Neuronal stem cell (in vitro differentiated cells): ENCODE data around the gene HES1. TPM values are rescaled to one million over a fixed set of nuclear protein-coding genes. Genes with fewer than 3 reads are reported as not detected.
A peak's percentile ranks its signal among the peaks of the same experiment; 100 is the strongest.

Experiments used
- DNase-seq: peaks from one replicate; pipeline ENCODE4 v3.0.0-alpha.2; 2013; ENCODE audit warnings: low spot score
- H2AFZ ChIP-seq: one replicate; pipeline ENCODE4 v1.6.1; 2013; ENCODE audit warnings: mild to moderate bottlenecking, low read length, inconsistent platforms
- H2AK5ac ChIP-seq: 2 replicates; pipeline ENCODE4 v1.6.1; 2013; ENCODE audit warnings: low read depth, mild to moderate bottlenecking, inconsistent platforms, low read length, moderate library complexity, mixed read lengths
- H2BK120ac ChIP-seq: 2 replicates; pipeline ENCODE4 v1.6.1; 2013; ENCODE audit warnings: low read depth, mild to moderate bottlenecking, inconsistent platforms, low read length, moderate library complexity, mixed read lengths
- H2BK12ac ChIP-seq: one replicate; pipeline ENCODE4 v1.6.1; 2013; ENCODE audit warnings: low read length, inconsistent platforms
- H2BK15ac ChIP-seq: 2 replicates; pipeline ENCODE4 v1.6.1; 2013; ENCODE audit warnings: mild to moderate bottlenecking, low read length, inconsistent platforms, mixed read lengths
- H2BK5ac ChIP-seq: one replicate; pipeline ENCODE4 v1.6.1; 2013; ENCODE audit warnings: inconsistent platforms, mild to moderate bottlenecking, low read length, moderate library complexity
- H3K14ac ChIP-seq: one replicate; pipeline ENCODE4 v1.6.1; 2013; ENCODE audit warnings: low read length, inconsistent platforms
- H3K18ac ChIP-seq: 2 replicates; pipeline ENCODE4 v1.6.1; 2013; ENCODE audit warnings: low read length, inconsistent platforms
- H3K23ac ChIP-seq: 2 replicates; pipeline ENCODE4 v1.6.1; 2013; ENCODE audit warnings: low read depth, mild to moderate bottlenecking, mixed read lengths, low read length, inconsistent platforms; ENCODE audit not compliant: poor library complexity
- H3K27ac ChIP-seq: replicated peaks from 3 replicates; pipeline ENCODE4 v1.5.1; 2013; ENCODE audit warnings: low read length, inconsistent platforms
- H3K27me3 ChIP-seq, 3 experiments: 2 replicates each; pipeline ENCODE4 v1.6.1; 2013; ENCODE audit warnings: low read length in 3 of 3, mild to moderate bottlenecking in 2 of 3, inconsistent platforms in 1 of 3, low read depth in 1 of 3, mixed read lengths in 1 of 3, moderate library complexity in 1 of 3; ENCODE audit not compliant: control insufficient read depth in 3 of 3, insufficient read depth in 3 of 3
- H3K36me3 ChIP-seq, 2 donors: replicated peaks in 1 of 2; 2 replicates each; pipeline ENCODE4 v1.6.1; 2013; ENCODE audit warnings: low read length in 2 of 2; ENCODE audit not compliant: control insufficient read depth in 2 of 2, insufficient read depth in 2 of 2
- H3K4ac ChIP-seq: 2 replicates; pipeline ENCODE4 v1.6.1; 2013; ENCODE audit warnings: inconsistent platforms, mild to moderate bottlenecking, low read length, moderate library complexity
- H3K4me1 ChIP-seq, 2 donors: 1 replicate in 1 of 2; 2 replicates in 1 of 2; pipeline ENCODE4 v1.6.1; 2013; ENCODE audit warnings: low read length in 2 of 2, low read depth in 1 of 2; ENCODE audit not compliant: control insufficient read depth in 2 of 2, insufficient read depth in 1 of 2
- H3K4me2 ChIP-seq: one replicate; pipeline ENCODE4 v1.6.1; 2013; ENCODE audit warnings: mild to moderate bottlenecking, low read length, inconsistent platforms; ENCODE audit not compliant: insufficient read depth, poor library complexity, severe bottlenecking
- H3K4me3 ChIP-seq, 2 donors: 2 replicates each; pipeline ENCODE4 v1.5.1; 2013; ENCODE audit warnings: low read length in 2 of 2, mild to moderate bottlenecking in 2 of 2, inconsistent platforms in 1 of 2, moderate library complexity in 1 of 2
- H3K79me1 ChIP-seq: one replicate; pipeline ENCODE4 v1.6.1; 2013; ENCODE audit warnings: low read depth, mild to moderate bottlenecking, inconsistent platforms, low read length, moderate library complexity
- H3K9ac ChIP-seq: one replicate; pipeline ENCODE4 v1.6.1; 2013; ENCODE audit warnings: mild to moderate bottlenecking, low read depth, low read length, inconsistent platforms; ENCODE audit not compliant: poor library complexity
- H3K9me3 ChIP-seq, 2 donors: replicated peaks in 1 of 2; 2 replicates each; pipeline versions ENCODE3 to v1.6.1; 2013; ENCODE audit warnings: low read length in 2 of 2, mild to moderate bottlenecking in 2 of 2, inconsistent platforms in 1 of 2, low read depth in 1 of 2, mixed read lengths in 1 of 2, moderate library complexity in 1 of 2; ENCODE audit not compliant: control insufficient read depth in 2 of 2, insufficient read depth in 1 of 2
- H4K8ac ChIP-seq: one replicate; pipeline ENCODE4 v1.6.1; 2013; ENCODE audit warnings: low read depth, mild to moderate bottlenecking, inconsistent platforms, low read length, moderate library complexity
- H4K91ac ChIP-seq: one replicate; pipeline ENCODE4 v1.6.1; 2013; ENCODE audit warnings: low read length, low read depth, mild to moderate bottlenecking, inconsistent platforms; ENCODE audit not compliant: poor library complexity
- WGBS, 2 donors: extraction: QIAGEN DNeasy Blood & Tissue Kit; methylation state at CpG; one replicate each; pipeline ENCODE4 v1.1.7; 2013; ENCODE audit warnings: missing lambda C conversion rate in 2 of 2, mixed read lengths in 1 of 2; ENCODE audit not compliant: insufficient read length in 2 of 2, insufficient replicate concordance in 1 of 2; ENCODE audit errors: extremely low coverage in 2 of 2; 5-methylcytosine and 5-hydroxymethylcytosine counted together
- polyA plus RNA-seq, 2 experiments: library from polyadenylated mRNA; stranded (reverse); fragments of 200-250 nt; gene quantifications; one replicate each; pipeline ENCODE4 v1.2.3, GENCODE V29; 2013

HES1 gene, protein sequence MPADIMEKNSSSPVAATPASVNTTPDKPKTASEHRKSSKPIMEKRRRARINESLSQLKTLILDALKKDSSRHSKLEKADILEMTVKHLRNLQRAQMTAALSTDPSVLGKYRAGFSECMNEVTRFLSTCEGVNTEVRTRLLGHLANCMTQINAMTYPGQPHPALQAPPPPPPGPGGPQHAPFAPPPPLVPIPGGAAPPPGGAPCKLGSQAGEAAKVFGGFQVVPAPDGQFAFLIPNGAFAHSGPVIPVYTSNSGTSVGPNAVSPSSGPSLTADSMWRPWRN
- polyA plus RNA-seq (2013, experiment 1 of 2) = 29.1 TPM
- 30.9 TPM for polyA plus RNA-seq (2013, experiment 2 of 2)

DNA sequence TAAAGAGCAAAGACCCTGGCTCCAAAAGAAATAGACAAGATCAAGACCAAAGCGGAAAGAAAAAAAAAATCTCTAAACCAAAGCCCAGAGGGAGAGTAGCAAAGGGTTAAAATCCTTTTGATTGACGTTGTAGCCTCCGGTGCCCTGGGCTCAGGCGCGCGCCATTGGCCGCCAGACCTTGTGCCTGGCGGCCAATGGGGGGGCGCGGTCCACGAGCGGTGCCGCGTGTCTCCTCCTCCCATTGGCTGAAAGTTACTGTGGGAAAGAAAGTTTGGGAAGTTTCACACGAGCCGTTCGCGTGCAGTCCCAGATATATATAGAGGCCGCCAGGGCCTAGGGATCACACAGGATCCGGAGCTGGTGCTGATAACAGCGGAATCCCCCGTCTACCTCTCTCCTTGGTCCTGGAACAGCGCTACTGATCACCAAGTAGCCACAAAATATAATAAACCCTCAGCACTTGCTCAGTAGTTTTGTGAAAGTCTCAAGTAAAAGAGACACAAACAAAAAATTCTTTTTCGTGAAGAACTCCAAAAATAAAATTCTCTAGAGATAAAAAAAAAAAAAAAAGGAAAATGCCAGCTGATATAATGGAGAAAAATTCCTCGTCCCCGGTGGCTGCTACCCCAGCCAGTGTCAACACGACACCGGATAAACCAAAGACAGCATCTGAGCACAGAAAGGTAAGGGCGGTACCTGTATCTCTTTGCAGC lies at the start of gene HES1:
Gene HES1 (plus strand): TSS at position 343 of the 713 bp plus-strand sequence. CDS start 233 bp downstream, at position 576.
- peak within 1 kb of the TSS; percentile 91 for H2BK5ac ChIP-seq
- peak within 1 kb of the TSS; percentile 91 for H3K4me2 ChIP-seq
- H4K8ac ChIP-seq = no peak within 1 kb of the TSS
- H2BK15ac ChIP-seq = peak within 1 kb of the TSS; percentile 79
- peak within 1 kb of the TSS; percentile 86 for H2AK5ac ChIP-seq
- no CpG with 5 or more reads among the region's 29 CpGs for WGBS, 2 donors
- H3K9me3 ChIP-seq = no peaks in the 10 kb centered on the region
- peak within 1 kb of the TSS; percentile 82 for H3K23ac ChIP-seq
- peak within 1 kb of the TSS; percentile 85 for H2AFZ ChIP-seq
- no peak within 1 kb of the TSS for H3K4ac ChIP-seq
- peak; percentile 96 for DNase-seq
- peaks cover 43 to 49% of the 10 kb centered on the region in 2 donors for H3K4me1 ChIP-seq
- H3K9ac ChIP-seq = peak within 1 kb of the TSS; percentile 91
- peak within 1 kb of the TSS; percentile 74 for H3K27ac ChIP-seq
- peaks cover 0 to 27% of the 10 kb centered on the region in 2 donors for H3K36me3 ChIP-seq
- H3K14ac ChIP-seq = peak within 1 kb of the TSS; percentile 66
- H3K18ac ChIP-seq = peak within 1 kb of the TSS; percentile 95
- peaks cover 0 to 8% (median 0%) of the 10 kb centered on the region in 3 experiments for H3K27me3 ChIP-seq
- H4K91ac ChIP-seq = no peak within 1 kb of the TSS
- H2BK12ac ChIP-seq = peak within 1 kb of the TSS; percentile 80
- H3K79me1 ChIP-seq = peaks cover 6% of the 10 kb centered on the region
- peak within 1 kb of the TSS; percentile 90 for H2BK120ac ChIP-seq
- peak within 1 kb of the TSS; percentile 86 for H3K4me3 ChIP-seq

DNA sequence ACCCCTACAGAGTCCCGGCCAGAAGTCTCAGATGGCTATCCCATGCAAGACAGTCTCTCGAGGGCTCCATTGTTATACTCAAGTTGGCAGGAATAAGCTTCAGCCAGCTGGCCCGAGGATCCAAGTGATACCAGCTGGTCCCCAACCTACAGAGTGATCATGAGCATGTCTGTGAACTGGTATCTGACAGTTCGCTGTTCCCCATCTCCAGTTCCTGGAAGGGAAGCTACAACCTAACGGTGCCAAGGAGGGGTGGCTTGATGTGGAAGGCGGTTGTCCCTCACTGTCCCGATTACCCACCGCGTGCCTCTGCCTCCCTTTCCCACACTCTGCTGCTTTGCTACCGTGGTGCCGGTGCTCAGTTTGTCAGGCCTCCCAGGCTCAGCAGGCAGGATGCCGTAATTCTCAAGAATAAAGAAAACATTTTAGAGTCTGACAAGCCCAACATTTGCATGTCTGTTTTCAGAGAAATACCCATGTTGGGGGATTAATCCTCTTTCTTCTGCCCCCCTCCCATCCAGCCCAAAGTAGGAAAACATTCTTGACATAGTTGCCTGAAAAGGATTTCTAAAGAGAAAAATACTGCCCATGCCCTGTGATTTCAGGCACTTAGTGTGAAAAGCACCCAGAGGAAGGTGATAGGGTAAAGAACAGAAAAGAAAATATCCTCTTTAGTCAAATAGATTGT lies 49.4 kb upstream of the HES1 start:
- no CpG with 5 or more reads among the region's 12 CpGs for WGBS, 2 donors
- H2BK12ac ChIP-seq = peak overlapping the region; percentile 95
- H3K4me1 ChIP-seq = peaks cover 33 to 42% of the 10 kb centered on the region in 2 donors
- no peak overlapping the region for H3K9ac ChIP-seq
- no peak overlapping the region for H2BK5ac ChIP-seq
- no peak overlapping the region for H3K23ac ChIP-seq
- peaks cover 0 to 7% of the 10 kb centered on the region in 2 donors for H3K9me3 ChIP-seq
- H3K27ac ChIP-seq = peak overlapping the region; percentile 52
- H3K4me2 ChIP-seq = no peak overlapping the region
- H2AK5ac ChIP-seq = no peak overlapping the region
- H3K18ac ChIP-seq = peak overlapping the region; percentile 91
- H2BK120ac ChIP-seq = no peak overlapping the region
- no peaks in the 10 kb centered on the region for H3K27me3 ChIP-seq
- no peak overlapping the region for H3K14ac ChIP-seq
- no peaks in the 10 kb centered on the region for H3K36me3 ChIP-seq
- no peaks in the 10 kb centered on the region for H3K79me1 ChIP-seq
- H2AFZ ChIP-seq = peak overlapping the region; percentile 51
- peak overlapping the region; percentile 64 for H2BK15ac ChIP-seq
- DNase-seq = peak; percentile 51
- H3K4ac ChIP-seq = no peak overlapping the region
- no peak overlapping the region for H3K4me3 ChIP-seq
- H4K91ac ChIP-seq = no peak overlapping the region
- H4K8ac ChIP-seq = no peak overlapping the region

DNA sequence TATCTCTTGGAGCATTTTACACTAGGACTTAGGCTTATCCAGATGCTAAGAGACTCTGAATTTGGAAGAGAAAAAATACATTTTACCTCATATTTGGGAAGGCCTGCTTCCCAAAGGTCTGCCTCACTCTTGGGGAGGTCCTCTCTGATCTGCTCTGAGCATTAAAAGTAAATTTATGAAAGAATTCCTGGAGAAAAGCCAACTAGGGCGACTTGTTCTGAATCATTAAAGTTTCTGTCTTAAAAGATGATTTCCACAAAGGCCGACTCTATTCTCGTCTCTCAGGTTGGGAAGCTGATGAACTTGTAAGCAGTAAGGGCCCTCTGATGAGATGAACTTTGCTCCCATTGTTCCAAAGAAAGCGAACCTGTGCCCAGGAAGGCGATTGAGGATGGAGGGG lies 48.7 kb upstream of the HES1 start:
- no peak overlapping the region for H2BK12ac ChIP-seq
- no peak for DNase-seq
- peak overlapping the region; percentile 26 for H3K27ac ChIP-seq
- H3K27me3 ChIP-seq = no peaks in the 10 kb centered on the region
- H3K18ac ChIP-seq = no peak overlapping the region
- H3K36me3 ChIP-seq = no peaks in the 10 kb centered on the region
- H2AK5ac ChIP-seq = no peak overlapping the region
- H3K14ac ChIP-seq = no peak overlapping the region
- H4K91ac ChIP-seq = no peak overlapping the region
- H3K9ac ChIP-seq = no peak overlapping the region
- no peak overlapping the region for H2BK15ac ChIP-seq
- peak overlapping the region; percentile 51 for H2AFZ ChIP-seq
- H3K23ac ChIP-seq = no peak overlapping the region
- no CpG with 5 or more reads among the region's 5 CpGs for WGBS, 2 donors
- no peak overlapping the region for H3K4me2 ChIP-seq
- H3K9me3 ChIP-seq = peaks cover 0 to 7% of the 10 kb centered on the region in 2 donors
- no peak overlapping the region for H4K8ac ChIP-seq
- no peak overlapping the region for H3K4ac ChIP-seq
- H3K4me1 ChIP-seq = peaks cover 29 to 41% of the 10 kb centered on the region in 2 donors
- H2BK5ac ChIP-seq = no peak overlapping the region
- no peak overlapping the region for H2BK120ac ChIP-seq
- H3K4me3 ChIP-seq = no peak overlapping the region
- H3K79me1 ChIP-seq = no peaks in the 10 kb centered on the region
